ENCODE measurements around the gene CHD1L. TPM values are rescaled to one million over a fixed set of nuclear protein-coding genes. Genes with fewer than 3 reads are reported as not detected.

CHD1L gene
- polyA plus RNA-seq, 1 donor (not counting 4 experiments of a cell fraction or from before 2014, with no cell fraction given) = 49.2 TPM

GRCh38 chr1:147211577-147211976 is 30.9 kb upstream of the CHD1L start:
- Histone ChIP-seq H3K79me2 (ENCODE audit: control insufficient read depth, insufficient read depth, low read length) (no peaks in the 10 kb centered on the region), H3K27ac (ENCODE audit: control insufficient read depth, insufficient read depth, low read length) (no peak overlapping the region), H4K20me1 (ENCODE audit: control insufficient read depth, extremely low read depth, insufficient read depth, low read length) (no peaks in the 10 kb centered on the region), H3K9ac (ENCODE audit: control insufficient read depth, extremely low read depth, insufficient read depth, low read length) (no peak overlapping the region), H3K9me3 (ENCODE audit: control insufficient read depth, low read depth, low read length) (no peaks in the 10 kb centered on the region), H3K4me1 (ENCODE audit: control insufficient read depth, extremely low read depth, insufficient read depth, low read length) (no peaks in the 10 kb centered on the region), H3K4me2 (ENCODE audit: control insufficient read depth, extremely low read depth, insufficient read depth, low read depth, low read length) (no peak overlapping the region), H3K4me3 (ENCODE audit: control insufficient read depth in 2 of 3, extremely low read depth in 1 of 3, insufficient read depth in 2 of 3, low read depth in 1 of 3, low read length in 3 of 3) (no peak overlapping the region), H3K36me3 (ENCODE audit: control insufficient read depth in 2 of 2, extremely low read depth in 1 of 2, insufficient read depth in 2 of 2, low read length in 2 of 2) (no peaks in the 10 kb centered on the region), H3K27me3 (ENCODE audit: control insufficient read depth, extremely low read depth, insufficient read depth, low read length) (no peaks in the 10 kb centered on the region), H2AFZ (ENCODE audit: control insufficient read depth, low read length) (no peak overlapping the region), H3K9me1 (ENCODE audit: control insufficient read depth, extremely low read depth, insufficient read depth, low read length) (no peaks in the 10 kb centered on the region)
- TF ChIP-seq CTCF (optimal IDR thresholded peaks at IDR 0.05 in 1 of 3, IDR thresholded peaks at IDR 0.05 in 1 of 3, conservative IDR thresholded peaks at IDR 0.05 in 1 of 3; ENCODE audit: extremely low read depth in 1 of 3, insufficient read depth in 2 of 3, low read length in 3 of 3) = no peak
- dilution Hi-C loops (cut with MboI; ENCODE audit: extremely low pct_ligation_motif_present, low sequenced_read_pairs) = no loop called here
- no peak for FAIRE-seq
- no peak for DNase-seq (ENCODE audit: low read depth, low spot score)

- no peaks in the 10 kb centered on the region for H3K36me3 ChIP-seq (ENCODE audit: control insufficient read depth in 2 of 2, extremely low read depth in 1 of 2, insufficient read depth in 2 of 2, low read length in 2 of 2)
- no peak overlapping the region for H3K9ac ChIP-seq (ENCODE audit: control insufficient read depth, extremely low read depth, insufficient read depth, low read length)
- H2AFZ ChIP-seq (ENCODE audit: control insufficient read depth, low read length) = no peak overlapping the region
- no peaks in the 10 kb centered on the region for H3K9me1 ChIP-seq (ENCODE audit: control insufficient read depth, extremely low read depth, insufficient read depth, low read length)
- H3K27ac ChIP-seq (ENCODE audit: control insufficient read depth, insufficient read depth, low read length) = no peak overlapping the region
- dilution Hi-C loops (cut with MboI; ENCODE audit: extremely low pct_ligation_motif_present, low sequenced_read_pairs) = no loop called here
- FAIRE-seq (no peak), DNase-seq (ENCODE audit: low read depth, low spot score) (no peak)
- H3K9me3 ChIP-seq (ENCODE audit: control insufficient read depth, low read depth, low read length) = no peaks in the 10 kb centered on the region
- H3K4me3 ChIP-seq (ENCODE audit: control insufficient read depth in 2 of 3, extremely low read depth in 1 of 3, insufficient read depth in 2 of 3, low read depth in 1 of 3, low read length in 3 of 3) = no peak overlapping the region
- H3K4me1 ChIP-seq (ENCODE audit: control insufficient read depth, extremely low read depth, insufficient read depth, low read length) = no peaks in the 10 kb centered on the region
- no peaks in the 10 kb centered on the region for H3K79me2 ChIP-seq (ENCODE audit: control insufficient read depth, insufficient read depth, low read length)
- H3K27me3 ChIP-seq (ENCODE audit: control insufficient read depth, extremely low read depth, insufficient read depth, low read length) = no peaks in the 10 kb centered on the region
- no peaks in the 10 kb centered on the region for H4K20me1 ChIP-seq (ENCODE audit: control insufficient read depth, extremely low read depth, insufficient read depth, low read length)
- no peak overlapping the region for H3K4me2 ChIP-seq (ENCODE audit: control insufficient read depth, extremely low read depth, insufficient read depth, low read depth, low read length)
- TF ChIP-seq EZH2 (IDR thresholded peaks at IDR 0.05; ENCODE audit: low read length) (no peak), CTCF (optimal IDR thresholded peaks at IDR 0.05 in 1 of 3, IDR thresholded peaks at IDR 0.05 in 1 of 3, conservative IDR thresholded peaks at IDR 0.05 in 1 of 3; ENCODE audit: extremely low read depth in 1 of 3, insufficient read depth in 2 of 3, low read length in 3 of 3) (no peak)
Observed at GRCh38 chr1:147213271-147213670, 29.2 kb upstream of the CHD1L start.
